G401.6 (cell line): ENCODE results near the gene RTBDN.
"Not testable (repeated sequence)": the region's sequence is repeated elsewhere in the genome, so short reads cannot be mapped to it uniquely, and the experiment has no call there.

Source experiments
- FAIRE-seq: peaks from 2 replicates; lab custom pipeline; 2012; peaks lifted over from hg19 to GRCh38; lab: Jason Lieb, UNC

The RTBDN gene

DNA sequence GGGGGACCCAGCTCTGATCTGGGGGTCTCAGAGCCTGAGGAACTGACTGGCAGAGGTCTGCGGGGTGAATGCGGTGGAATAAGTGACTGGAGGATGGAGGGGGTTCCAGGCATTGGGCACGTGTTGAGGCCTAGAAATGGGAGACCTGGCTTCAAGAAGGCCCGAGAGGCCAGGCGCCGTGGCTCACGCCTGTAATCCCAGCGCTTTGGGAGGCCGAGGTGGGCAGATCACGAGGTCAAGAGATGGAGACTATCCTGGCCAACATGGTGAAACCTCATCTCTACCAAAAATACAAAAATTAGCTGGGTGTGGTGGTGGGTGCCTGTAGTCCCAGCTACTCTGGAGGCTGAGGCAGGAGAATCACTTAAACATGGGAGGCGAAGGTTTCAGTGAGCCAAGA is 16.6 kb downstream of the RTBDN start:
- not testable (repeated sequence) for FAIRE-seq

DNA sequence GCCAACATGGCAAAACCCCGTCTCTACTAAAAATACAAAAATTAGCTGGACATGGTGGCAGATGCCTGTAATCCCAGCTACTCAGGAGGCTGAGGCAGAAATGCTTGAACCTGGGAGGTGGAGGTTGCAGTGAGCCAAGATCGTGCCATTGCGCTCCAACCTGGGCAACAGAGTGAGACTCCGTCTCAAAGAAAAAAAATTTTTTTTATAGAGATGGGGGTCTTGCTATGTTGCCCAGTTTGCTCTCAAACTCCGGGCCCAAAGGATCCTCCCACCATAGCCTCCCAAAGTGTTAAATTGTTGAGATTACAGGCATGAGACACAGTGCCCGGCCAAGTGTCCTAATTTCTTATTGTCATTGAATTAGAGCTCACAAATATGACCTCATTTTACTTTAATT is 17.2 kb downstream of the RTBDN start:
- not testable (repeated sequence) for FAIRE-seq

DNA sequence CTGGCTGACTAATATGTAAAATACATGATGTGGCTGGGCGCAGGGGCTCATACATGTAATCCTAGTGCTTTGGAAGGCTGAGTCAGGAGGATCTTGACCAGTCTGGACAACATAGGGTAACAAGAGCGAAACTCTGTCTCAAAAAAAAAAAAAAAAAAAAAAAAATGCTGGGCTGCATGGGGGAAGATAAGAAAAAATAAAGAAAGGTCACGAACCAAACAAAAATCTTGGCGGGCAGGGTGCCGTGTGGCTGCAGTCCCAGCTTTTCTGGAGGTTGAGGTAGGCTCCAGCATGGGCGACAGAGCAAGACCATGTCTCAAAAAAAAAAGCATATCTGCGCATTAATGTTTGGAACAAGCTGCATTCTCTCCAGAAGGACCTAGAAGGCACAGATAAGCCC is 19.3 kb downstream of the RTBDN start:
- no peak for FAIRE-seq

DNA sequence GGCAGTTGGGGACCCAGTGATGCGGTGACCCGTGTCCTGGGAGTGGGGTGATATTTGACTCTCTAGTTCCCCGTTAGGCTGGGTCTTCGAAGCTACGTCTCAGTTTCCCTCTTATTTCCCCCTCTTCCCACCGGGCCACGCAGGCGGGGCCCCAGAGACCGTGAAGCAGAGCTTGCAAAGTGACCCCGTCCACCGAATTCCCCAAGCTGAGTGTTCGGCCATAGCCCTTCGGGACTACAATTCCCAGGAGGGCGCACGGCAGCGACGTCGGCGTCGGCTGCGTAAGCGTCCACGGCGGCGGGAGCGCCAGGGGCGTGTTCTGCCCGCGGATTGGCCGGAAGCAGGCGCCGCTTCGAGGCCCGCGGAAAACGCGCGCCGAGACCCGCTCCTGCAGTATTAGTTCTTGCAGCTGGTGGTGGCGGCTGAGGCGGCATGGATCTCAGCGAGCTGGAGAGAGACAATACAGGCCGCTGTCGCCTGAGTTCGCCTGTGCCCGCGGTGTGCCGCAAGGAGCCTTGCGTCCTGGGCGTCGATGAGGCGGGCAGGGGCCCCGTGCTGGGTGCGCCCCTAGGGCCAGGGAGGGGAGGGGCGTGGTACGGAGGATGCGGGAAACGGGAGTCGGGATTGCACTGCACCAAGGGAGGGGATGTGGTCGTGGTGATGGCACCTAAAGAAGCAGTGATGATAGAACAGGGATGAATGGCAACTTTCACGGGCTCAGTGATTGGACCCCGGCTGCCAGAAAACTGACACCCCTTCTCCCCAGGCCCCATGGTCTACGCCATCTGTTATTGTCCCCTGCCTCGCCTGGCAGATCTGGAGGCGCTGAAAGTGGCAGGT is 27.9 kb downstream of the RTBDN start, which contains the start of gene RNASEH2A:
RNASEH2A (plus strand) TSS at position 343 of the 840 bp plus-strand sequence; CDS start at position 433, 90 bp downstream.
- FAIRE-seq: peak; percentile 11

DNA sequence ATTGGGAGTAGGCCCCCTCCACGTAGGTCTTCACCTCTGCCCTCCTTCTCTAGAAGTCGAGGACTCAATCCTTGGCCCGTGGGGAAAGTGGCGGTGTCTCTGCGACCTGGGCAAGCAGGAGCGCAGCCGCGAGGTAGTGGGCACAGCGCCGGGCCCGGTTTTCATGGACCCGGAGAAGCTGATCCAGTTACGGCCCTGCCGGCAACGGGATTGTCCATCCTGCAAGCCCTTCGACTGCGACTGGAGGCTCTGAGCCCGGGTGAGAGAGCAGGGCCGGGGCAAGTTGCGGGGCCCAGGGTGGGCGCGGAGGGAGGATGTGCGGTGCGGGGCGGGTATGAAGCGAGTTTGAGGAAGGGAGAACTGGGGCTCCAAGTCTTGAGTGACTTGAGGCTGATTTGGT is 30.3 kb downstream of the RTBDN start:
- no peak for FAIRE-seq

DNA sequence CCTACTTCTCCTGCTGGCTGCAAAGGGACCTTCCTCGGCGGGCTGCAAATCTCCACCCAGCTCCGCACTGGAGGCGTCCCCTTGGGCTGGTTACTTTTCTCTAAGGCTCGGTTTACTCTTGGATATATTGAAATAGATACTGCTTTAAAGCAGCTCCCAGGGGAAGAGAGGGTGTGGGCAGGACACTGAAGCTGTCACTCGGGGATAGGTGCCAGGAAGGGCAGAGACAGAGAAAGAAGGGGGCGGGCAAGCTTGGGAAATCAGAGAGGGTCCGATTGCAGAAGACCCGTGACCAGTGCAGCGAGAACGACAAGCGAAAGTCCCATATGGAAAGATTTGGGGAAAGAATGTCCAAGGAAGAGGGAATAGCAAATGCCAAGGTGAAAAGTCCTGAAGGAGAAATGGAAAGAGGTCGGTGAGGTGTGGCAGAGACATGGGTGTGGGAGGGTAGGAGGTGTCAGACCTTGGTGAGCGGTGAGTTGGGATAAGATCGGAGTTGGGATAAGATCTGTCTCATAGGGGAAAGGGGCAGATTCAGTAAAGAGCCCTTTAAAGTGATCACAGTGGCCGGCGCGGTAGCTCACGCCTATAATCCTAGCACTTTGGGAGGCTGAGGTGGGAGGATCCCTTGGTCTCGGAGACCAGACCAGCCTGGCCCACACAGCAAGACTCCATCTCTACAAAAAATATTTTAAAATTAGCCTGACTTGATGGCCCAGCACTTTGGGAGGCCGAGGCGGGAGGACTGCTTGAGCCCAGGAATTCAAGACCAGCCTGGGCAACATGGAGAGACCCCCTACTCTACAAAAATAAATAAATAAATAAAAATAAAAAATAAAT is 31.9 kb downstream of the RTBDN start:
- no peak for FAIRE-seq

DNA sequence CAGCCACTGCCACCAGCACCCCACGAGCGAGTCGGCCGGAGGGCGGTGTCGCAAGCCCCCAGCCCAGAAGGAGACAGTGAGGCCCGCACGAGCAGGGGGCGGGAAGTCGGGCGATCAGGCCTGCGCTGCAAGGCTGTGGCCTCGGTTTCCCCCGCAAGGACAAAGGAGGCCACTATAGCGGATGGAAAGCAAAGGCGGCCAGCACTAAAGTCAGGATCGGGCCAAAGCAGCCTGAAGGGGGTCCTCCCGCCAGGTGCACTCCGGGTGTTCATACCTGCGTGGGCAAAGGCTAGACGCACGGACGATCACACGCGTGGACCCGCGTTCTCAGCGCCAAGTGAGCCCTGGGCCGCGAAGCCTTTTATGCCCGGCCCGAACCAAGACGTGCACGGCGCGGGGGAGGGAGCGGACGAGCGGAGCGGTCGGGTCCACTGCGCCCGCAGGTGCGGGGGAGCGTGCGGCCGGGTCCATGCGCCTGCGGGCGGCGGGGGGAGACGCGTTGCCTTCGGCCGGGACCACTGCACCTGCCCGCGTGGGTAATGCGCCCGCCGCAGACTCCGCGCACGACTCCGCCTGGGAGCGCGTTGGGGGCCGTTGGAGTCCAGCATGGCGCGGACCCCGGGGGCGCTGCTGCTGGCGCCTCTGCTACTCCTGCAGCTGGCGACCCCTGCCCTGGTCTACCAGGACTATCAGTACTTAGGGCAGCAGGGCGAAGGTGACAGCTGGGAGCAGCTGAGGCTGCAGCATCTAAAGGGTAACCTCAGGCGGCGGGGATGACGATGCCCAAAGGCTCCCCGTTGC is 32.7 kb downstream of the RTBDN start, which contains the start of the genes PRDX2 and THSD8:
PRDX2 (minus strand) TSS at position 335 of the 801 bp plus-strand sequence. CDS start 539 bp downstream, outside the sequence.
THSD8 (plus strand) TSS at position 604 of the 801 bp plus-strand sequence; CDS start at position 607, 3 bp downstream.
- no peak for FAIRE-seq

DNA sequence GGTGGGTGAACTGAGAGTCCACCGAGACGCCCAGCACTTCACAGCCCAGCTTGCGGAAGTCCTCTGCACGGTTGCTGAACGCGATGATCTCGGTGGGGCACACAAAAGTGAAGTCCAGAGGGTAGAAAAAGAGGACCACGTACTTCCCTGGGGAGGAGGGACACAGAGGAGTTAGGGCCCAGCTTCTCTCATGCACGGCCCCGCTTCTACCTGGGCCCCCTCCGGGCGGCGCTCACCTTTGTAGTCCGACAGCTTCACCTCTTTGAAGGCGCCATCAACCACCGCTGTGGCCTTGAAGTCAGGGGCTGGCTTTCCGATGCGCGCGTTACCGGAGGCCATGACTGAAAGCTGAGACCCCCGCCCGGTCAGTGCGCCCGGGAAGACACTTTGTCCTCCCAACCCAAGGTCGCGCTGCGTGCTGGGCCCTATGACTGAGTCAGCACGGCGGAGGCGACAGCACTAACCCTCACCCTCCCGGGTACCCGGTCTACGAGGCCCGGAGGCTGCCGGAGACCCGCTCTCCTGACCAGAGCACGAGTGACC is 33.4 kb downstream of the RTBDN start:
- no peak for FAIRE-seq

DNA sequence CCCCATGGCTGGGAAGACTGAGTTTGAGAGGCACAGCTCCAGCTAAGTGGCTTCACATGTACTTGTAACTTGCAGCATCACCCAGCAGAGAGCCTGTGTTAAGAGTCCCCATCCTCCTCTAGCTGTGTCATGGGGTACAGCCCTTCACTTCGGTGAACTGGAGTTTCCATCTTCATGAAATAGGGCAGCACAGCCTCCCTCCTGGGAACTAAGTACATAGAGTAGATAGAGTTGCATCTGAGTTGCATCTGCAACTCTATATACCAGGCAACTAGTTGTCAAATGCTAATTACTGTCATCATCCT is 34.0 kb downstream of the RTBDN start:
- no peak for FAIRE-seq

DNA sequence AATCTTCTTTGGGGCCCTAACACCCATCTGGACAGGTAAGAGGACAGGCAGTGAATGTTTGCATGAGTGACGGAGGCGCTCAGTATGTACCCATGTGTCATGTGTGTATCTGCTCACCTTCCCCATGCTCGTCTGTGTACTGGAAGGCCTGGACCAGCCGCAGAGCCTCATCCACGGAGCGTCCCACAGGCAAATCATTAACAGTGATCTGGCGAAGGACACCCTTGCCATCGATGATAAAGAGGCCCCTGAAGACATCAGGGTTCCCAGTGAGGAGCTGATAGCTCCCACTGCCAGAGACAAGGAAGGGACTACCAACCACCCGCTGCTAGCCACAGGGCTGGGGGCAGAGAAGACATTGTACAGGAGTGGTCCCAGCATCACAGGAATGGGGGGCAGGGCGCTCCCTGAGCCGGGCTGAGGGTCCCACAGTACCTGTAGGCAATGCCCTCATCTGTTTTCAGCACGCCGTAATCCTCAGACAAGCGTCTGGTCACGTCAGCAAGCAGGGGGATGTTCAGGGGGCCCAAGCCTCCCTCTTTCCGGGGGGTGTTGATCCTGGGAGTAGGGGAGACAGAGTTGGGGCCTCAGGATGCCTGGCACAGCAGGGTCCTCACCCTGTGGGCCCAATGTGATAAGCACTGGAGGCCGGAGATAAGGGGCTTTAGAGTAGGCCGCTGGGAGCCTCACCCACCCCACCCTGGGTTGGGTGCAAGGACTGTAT is 34.5 kb downstream of the RTBDN start:
- FAIRE-seq: no peak

DNA sequence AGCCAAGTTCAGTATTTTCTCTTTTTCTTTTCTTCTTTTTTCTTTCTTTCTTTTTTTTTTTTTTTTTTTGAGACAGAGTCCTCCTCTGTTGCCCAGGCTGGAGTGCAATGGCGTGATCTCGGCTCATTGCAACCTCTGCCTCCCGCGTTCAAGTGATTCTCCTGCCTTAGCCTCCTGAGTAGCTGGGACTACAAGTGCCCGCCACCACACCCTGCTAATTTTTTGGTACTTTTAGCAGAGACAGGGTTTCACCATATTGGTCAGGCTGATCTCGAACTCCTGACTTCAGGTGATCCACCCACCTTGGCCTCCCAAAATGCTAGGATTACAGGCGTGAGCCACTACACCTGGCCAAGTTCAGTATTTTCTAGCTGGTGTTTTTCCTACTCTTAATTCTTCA is 36.8 kb downstream of the RTBDN start:
- not testable (repeated sequence) for FAIRE-seq

DNA sequence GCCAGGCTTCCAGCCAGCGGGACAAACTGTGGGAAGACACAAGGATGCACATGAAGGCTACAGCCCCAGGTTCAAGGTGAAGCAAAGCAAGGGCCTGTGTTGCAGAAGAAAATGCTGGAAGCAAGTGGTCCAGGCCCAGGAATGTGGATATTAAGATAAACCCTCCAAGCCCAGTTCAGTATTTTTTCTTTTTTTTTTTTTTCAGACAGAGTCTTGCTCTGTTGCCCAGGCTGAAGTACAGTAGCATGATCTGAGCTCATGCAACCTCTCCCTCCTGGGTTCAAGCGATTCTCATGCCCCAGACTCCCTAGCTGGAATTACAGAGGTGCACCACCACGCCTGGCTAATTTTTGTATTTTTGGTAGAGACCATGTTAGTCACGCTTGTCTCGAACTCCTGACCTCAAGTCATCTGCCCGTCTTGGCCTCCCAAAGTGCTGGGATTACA is 37.2 kb downstream of the RTBDN start:
- no peak for FAIRE-seq

DNA sequence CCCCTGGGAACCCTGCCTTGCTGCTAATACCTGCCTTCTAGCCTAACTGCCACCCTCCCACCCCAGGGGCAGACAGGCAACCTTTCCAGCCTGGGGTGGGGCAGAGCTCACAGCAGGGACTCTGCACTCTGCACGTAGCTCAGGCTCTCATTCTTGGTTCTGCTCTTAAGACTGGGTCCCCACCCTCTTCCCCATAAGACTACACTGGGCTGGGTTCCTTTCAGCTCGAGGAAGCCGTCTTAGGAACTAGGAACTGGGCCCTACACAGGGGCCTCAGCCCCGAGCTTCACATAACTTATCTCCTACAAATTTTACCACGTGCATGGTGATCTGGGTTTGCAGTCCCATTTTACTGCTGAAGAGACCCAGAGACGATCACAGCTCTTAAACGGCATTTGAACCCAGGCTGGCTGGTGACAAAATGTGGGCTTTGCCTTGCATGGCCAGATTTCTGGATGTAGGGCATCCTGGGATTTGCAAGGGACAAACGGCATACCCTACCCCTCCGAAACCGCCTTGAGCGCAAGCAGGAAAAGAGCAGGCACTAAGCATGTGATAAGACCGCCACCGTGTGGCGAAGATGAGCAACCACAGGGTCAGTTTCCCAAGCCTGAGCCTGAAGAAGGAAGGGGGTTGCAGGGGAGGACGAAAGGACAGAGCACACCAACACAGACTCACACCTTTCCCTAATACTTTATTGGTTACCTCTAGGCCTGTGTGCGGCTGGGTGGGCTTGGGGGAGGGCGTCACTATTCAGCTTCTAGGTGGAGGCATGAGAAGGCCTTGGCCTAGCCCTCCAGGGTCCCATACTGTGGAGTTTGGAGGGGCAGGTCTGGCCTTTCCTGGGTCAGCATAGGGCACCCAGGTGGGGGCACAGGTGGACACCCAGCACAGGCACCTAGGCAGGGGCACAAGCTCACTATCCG is 38.0 kb downstream of the RTBDN start:
- peak; percentile 91 for FAIRE-seq

DNA sequence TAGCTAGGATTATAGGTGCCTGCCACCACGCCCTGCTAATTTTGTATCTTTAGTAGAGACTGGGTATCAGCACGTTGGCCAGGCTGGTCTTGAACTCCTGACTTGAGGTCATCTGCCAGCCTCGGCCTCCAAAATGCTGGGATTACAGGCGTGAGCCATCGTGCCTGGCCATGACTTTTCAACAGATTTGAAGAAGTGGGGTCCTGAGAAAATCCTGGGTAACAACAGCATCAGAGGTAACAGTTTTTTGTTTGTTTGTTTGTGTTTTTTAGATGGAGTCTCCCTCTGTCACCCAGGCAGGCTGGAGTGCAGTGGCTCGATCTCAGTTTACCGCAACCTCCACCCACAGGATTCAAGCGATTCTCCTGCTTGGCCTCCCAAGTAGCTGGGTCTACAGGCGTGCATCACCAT is 39.4 kb downstream of the RTBDN start:
- FAIRE-seq: no peak

DNA sequence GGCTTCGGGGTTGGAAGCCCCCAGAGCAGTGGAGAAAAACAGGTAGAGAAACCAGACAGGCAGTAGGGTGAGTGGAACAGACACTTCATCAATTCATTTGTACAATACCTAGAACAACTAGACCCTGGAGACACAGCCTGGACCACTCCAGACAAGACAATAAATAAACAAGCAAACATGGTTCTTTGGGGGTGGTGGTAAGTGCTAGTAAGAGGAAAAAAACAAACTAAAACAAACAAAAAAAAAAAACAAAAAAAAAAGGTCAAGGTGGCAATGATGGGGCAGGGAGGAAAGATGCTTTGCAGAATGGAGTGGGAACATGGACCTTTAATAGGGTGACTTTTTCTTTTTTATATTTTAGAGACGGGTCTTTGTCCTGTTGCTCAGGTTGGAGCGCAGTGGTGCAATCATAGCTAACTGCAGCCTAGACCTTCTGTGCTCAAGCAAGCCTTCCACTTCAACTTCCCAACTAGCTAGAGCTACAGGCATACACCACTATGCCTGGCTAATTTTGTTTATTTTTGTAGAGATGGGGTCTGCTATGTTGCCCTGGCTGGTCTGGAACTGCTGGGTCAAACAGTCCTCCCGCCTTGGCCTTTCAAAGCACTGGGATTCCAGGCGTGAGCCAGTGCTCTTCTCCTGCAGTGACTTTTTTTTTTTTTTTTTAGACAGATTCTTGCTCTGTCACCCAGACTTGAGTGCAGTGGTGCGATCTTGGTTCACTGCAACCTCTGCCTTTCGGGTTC is 40.0 kb downstream of the RTBDN start:
- FAIRE-seq: no peak

DNA sequence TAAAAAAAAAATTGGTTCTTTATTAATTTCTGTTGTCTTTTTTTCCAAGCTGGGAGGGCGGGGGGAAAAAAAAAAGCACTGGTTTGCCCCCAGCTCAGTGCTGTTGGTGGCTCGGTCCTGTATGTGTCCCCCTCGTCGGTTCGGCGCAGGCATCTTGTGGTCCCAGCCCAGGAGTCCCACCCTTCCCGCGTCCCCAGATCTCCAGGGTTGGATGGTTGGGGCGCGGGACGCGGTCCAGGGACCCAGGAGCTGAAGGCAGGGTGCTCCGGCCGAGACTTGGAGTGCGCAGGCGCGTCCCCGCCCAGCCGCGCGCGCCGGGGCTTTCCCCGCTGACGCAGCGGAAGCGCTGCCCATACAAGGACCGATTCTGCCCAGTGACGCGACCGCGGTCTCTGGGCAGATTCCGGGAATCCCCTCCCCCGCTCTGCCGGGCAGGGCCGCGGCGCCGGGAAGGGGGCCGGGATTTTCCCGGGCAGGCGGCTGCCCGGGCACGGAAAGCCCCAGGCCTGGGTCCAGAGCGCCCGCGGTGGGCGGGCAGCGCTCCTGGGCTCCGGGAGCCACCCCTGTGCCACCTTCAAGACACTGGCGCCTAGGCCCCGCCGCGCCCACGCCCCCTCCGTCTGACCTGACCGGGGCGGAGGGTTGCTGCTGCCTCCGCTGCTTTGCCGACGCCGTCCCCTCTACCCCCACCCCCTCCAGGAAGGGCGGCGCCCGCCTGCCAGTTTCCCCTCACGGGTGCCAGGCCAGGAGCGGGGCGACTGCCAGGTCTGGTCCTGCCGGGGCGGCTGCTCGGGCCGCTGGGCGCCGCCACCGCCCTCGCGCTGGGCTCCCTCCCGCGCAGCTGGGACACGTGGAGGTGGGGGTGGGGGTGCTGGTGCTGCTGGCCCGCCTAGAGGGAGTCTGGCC is 40.8 kb downstream of the RTBDN start:
- FAIRE-seq: peak; percentile 73

DNA sequence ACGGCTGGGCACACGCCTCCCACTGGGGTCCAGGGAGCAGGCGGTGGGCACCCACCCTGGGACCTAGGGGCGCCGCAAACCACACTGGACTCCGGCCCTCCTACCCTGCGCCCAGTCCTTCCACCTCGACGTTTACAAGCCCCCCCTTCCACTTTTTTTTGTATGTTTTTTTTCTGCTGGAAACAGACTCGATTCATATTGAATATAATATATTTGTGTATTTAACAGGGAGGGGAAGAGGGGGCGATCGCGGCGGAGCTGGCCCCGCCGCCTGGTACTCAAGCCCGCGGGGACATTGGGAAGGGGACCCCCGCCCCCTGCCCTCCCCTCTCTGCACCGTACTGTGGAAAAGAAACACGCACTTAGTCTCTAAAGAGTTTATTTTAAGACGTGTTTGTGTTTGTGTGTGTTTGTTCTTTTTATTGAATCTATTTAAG is 41.5 kb downstream of the RTBDN start:
- FAIRE-seq: no peak
